GM18873 (cell line): ENCODE data around the gene FAM3D.

Source experiments
- ATAC-seq: cut with Tn5 transposase; IDR thresholded peaks from one replicate; pipeline ENCODE4 v1.9.1; 2021; ENCODE audit warnings: mild to moderate bottlenecking, moderate library complexity, moderate number of reproducible peaks; ENCODE audit not compliant: unreplicated experiment, low FRiP score

The FAM3D gene

DNA sequence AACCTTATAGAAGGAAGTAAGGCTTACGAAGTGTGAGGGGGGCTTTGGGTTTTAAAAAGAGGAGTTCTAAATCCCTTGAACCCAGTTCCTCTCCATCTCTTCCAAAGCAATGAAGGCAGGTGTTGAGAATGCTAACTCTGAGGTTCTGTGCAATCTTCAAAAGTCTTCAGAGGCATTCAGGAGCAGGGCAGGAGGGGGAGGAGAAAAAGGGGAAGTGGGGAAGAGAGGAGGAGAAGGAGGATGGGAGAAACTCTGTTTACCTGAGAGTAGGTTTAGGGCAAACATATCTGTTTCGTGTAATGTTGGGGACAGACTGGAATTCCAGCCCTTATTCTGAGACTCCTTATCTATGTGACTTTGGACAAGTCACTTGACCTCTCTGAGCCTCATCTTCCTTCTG, 36.9 kb downstream of the FAM3D start:
- no peak for ATAC-seq

GRCh38 chr3:58628823-58629562, 37.6 kb downstream of the FAM3D start:
- no peak for ATAC-seq

DNA sequence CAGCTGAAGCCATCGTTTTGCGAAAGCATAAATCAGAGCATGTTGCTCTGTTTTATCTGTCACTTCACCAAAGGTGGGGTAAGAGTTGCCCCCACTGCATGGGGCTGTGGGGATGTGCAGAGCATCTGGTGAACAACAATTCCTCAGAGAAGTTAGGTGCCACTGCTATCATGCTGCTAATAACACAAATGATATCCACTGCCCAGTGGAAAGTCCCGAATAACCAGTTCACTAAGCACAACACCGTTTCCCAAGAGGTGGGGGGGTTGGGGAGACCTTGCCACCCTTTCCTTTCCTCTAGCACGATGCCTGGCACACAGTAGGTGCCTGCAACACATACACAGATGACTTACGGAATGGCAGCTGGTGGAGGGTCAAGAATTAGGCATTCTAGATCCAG, 38.6 kb downstream of the FAM3D start:
- no peak for ATAC-seq

DNA sequence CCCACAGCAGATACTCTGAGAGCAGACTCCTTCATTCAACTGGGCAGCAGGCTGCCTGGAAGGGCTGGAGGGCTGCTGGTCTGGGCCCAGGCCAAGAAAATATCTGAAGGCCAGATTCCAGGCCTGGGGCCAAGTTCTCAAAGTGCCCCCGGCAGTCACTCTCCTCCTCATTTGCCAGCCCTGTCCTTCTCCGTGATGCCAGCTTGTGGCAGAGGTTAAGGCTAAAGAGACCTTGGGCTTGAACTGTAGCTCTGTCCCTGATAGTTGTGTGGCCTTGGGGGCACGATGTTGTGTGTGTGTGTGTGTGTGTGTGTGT, 39.0 kb downstream of the FAM3D start:
- ATAC-seq, result no peak

DNA sequence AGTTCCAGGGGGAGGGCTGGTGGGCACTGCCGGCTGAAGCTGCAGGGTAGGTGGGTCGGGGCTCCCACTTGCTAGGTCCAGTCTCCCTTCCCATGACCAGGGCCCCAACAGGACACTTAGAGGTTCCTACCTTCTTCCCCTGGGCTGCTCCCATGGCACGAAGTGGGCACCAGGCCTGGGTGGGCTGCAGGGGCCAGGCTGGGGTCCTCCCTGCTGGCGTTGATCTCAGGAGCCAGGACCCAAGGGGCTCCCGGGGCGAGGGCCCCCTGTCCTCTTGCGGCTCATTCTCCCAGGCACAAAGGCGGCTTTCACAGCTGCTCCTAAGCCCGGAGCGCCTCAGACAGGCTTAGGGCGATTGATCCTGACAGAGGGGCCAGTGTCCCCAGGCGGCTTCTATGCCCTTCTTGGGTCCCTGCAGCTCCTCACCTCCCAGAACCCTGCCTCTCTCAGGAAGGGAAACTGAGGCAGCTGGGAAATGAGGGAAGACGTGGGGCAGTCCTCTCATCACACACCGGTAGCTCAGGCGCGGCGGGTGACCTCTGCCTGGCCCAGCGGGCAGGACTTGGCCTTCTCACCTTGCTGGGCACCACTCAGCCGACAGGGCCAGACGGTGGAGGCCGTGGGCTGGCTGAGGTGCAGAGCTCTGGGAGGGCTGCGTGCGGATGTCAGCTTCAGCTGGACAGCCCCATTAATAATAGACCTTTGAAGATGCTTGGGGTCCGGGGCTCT, 39.6 kb downstream of the FAM3D start:
- ATAC-seq, result no peak

GRCh38 chr3:58625196-58625824, 41.3 kb downstream of the FAM3D start:
- no peak for ATAC-seq

- no peak for ATAC-seq
Observed at GRCh38 chr3:58624550-58624949, 42.0 kb downstream of the FAM3D start.

GRCh38 chr3:58623961-58624360, 42.6 kb downstream of the FAM3D start:
- no peak for ATAC-seq

- no peak for ATAC-seq
Observed at GRCh38 chr3:58623478-58623877, 43.1 kb downstream of the FAM3D start.

- no peak for ATAC-seq
Observed at GRCh38 chr3:58622892-58623291, 43.7 kb downstream of the FAM3D start.

GRCh38 chr3:58622436-58622835, 44.1 kb downstream of the FAM3D start:
- no peak for ATAC-seq

DNA sequence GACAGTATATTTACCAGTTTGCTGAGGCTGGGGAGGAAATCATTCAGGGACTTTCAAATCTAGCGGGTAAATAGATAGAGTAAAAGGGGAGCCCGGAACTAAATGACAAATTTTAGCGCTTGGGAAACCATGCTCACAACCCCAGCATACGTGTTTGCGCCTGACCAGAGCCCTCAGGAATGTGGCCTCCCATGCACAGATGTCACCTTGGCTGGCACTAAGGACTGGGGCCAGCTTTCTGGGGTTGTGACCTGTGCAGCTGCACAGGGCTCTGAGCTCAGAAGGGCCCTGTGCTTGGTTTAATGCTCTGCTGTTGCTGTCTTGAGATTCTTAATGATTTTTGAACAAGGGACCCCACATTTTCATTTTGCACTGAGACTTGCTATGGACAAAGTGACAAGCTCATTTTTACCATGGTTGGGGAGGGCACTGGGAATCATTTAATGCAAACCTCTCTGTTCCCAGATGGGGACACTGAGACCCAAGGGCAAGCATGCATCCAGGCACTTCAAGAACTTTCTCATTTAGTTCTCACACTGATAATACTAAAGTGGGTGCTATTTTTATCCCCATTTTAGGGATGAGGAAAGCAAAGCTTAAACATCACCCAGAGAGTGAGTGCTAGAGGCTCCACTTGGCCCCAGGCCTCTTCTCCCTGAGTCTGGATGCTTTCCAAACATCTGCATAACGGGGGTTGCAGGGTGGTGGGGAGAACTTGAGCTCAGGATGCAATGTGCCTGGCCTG, 45.3 kb downstream of the FAM3D start:
- ATAC-seq, result no peak

- ATAC-seq, result no peak
Observed at GRCh38 chr3:58620421-58620820, 46.2 kb downstream of the FAM3D start.

DNA sequence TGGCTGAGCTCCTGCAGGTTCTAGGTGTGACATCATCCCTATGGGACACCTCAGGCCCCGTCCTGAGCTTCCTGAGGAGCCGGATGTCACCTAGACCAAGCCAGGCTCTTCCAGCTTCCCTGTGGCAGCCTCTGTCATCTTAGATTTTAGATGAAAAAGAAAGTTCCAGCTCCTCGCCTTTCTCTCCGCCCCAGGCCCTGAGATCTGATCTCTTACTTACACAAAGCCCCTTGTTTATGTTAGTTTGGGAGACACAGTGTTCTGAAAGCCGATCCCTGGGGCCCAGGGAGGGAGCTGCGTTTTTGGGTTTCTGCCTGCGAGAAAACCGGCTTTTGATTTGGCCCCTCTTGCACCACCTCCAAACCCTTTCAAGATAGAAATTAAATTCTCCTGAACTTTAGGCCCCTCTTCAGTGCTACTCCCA, 49.2 kb downstream of the FAM3D start:
- no peak for ATAC-seq

DNA sequence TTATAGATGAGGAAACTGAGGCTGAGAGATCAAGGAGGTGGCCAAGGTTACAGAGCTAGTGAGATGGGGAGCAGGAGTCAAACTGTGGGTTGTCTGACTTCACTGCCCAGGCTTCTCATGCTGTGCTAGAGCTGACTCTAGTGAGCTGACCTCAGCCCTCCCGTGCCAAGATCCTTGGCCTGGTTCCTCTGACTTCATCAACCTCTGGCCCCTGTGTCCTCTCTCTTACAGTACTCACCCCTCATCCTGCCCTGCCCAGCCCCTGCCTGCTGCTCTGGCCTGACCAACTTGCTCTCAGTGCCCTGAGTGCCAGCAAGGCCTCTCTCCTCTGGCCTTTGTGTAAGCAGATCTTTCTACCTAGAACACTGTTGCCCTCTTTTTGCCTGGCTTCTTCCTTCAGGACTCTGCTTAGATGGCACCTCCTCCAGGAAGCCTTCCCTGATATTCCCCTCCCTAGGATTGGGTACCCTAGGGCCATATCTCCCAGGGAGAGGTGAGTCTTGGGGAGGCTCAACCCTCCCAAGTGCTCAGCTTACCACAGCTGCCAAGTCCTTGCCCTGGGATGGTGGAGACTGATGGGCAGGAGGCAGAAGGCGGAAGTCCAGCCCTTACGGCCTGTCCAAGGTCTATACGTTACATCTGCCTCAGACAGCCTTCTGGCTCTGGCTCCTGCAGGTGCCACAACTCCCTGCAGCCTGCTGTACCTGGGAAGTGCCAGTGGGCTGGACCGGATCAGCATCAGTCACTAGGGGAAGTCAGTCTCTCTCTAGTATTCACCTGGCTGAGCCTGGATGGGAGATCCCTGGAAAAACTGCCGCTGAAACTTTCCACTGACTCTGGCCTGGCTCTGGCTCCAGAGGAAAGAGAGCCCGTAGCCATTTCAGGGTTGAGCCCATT, 53.1 kb downstream of the FAM3D start:
- no peak for ATAC-seq

DNA sequence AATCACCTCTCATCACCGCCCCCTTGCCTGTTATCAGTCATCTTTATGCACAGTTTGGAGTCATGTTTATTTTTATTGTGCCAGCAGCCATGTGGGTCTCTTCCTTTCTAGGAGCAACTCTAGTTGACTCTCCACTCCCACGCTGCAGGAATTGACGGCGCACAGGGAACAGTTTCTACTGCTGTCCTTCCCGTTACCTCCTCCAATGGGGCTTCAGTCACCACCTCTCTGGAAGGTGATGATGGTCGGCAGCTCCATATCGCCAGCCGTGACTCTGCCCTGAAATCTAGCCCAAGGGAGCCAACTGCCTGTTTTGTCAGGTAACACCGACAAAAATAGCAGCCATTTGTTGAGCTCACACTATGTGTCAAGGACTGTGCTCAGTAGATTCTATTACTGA, 53.7 kb downstream of the FAM3D start:
- ATAC-seq, result no peak

DNA sequence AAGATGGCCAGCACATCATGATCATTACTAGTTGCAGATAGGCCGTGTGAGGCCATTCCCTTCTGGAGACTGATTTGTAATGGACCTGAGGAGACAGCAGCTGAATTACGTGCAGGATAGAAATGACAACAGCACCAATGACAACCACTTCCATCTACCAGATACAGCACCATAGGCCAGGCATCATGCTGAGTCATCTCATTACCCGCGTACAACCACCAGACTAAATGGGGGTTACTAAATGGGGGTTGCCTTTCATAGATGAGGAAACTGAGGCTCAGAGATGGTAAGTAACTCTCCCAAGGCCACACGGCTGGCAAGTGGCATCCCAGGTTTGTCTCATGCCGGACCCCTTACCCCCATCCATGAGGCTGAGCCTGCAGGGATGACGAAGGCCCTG, 56.6 kb downstream of the FAM3D start:
- ATAC-seq, result no peak

GRCh38 chr3:58608648-58609047, 57.9 kb downstream of the FAM3D start:
- no peak for ATAC-seq

GRCh38 chr3:58607816-58608215, 58.8 kb downstream of the FAM3D start:
- no peak for ATAC-seq

DNA sequence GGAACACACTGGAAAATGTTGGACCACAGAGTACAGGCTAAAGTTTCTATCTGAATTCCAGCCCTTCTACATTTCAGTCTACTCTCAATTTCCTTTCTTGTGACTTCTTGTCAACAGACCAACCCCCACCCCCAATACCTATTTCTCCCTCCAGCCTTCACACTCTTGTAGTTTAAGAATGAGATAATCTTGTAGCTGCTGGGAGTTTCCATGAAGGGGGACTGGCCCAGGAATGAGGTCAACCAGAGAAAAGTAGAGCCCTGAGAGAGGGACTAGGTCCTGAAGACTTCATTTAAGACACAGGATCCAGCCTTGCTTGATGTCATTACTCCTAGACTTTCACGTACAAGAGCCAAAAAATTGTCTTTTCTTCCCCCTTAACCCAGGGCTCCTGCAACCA, 59.9 kb downstream of the FAM3D start:
- no peak for ATAC-seq
